Spleen (tissue), 7 donors: ENCODE data around the gene CNOT2.

Experiments used
- CTCF ChIP-seq, 11 experiments: fragments of 200-600 bp in 7 of 11; fragments of 450-650 bp in 4 of 11; sonication (generic) in 4 of 11; IDR thresholded peaks in 8 of 11; conservative IDR thresholded peaks in 3 of 11; 1 replicate in 7 of 11; 2 replicates in 4 of 11; pipeline versions ENCODE4 v1.4.0 to v1.8.0; 2016 to 2021; ENCODE audit warnings: antibody characterized with exemption in 11 of 11, inconsistent platforms in 4 of 11, mild to moderate bottlenecking in 1 of 11
- POLR2A ChIP-seq, 3 donors: fragments of 450-650 bp; IDR thresholded peaks; one replicate each; pipeline ENCODE4 v1.5.1; 2017; ENCODE audit warnings: antibody characterized with exemption in 3 of 3, mild to moderate bottlenecking in 1 of 3
- POLR2AphosphoS5 ChIP-seq, 3 donors: sonication (generic); formaldehyde crosslinking; IDR thresholded peaks; one replicate each; pipeline ENCODE4 v1.5.1; 2017; ENCODE audit warnings: antibody characterized with exemption in 3 of 3
- donor health status: DM: no; HTN: no; CAD: no; lungs with moderate emphysema.
- donor health status: DM: no; HTN: no; CAD: no.
- donor health status: DM: no; HTN: no; CAD: no.

GRCh38 chr12:70254225-70254624 lies 11.0 kb downstream of the CNOT2 start:
- TF ChIP-seq POLR2AphosphoS5 (IDR thresholded peaks at IDR 0.05) = no peak
- no peak for TF ChIP-seq CTCF (IDR thresholded peaks at IDR 0.05 in 8 of 11, conservative IDR thresholded peaks at IDR 0.05 in 3 of 11)
- TF ChIP-seq POLR2A (IDR thresholded peaks at IDR 0.05) = no peak
